HL-60 (cell line): Measurements from ENCODE around the gene ZNF200.
"Not testable (repeated sequence)": the region's sequence is repeated elsewhere in the genome, so short reads cannot be mapped to it uniquely, and the experiment has no call there.

Experiments
- DNase-seq, 2 experiments: peaks; one replicate each; pipeline ENCODE4 v3.0.0-alpha.2; 2010 to 2020; ENCODE audit warnings: low read depth in 1 of 2, low spot score in 1 of 2
- H3K27ac ChIP-seq: fragments of 250-450 bp; sonication (Bioruptor Pico); replicated peaks from 2 replicates; pipeline ENCODE4 v1.5.1; 2020; ENCODE audit warnings: mild to moderate bottlenecking, moderate library complexity
- H3K27me3 ChIP-seq: fragments of 250-450 bp; sonication (Bioruptor Pico); 2 replicates; pipeline ENCODE4 v1.5.1; 2021; ENCODE audit warnings: mild to moderate bottlenecking, moderate library complexity; ENCODE audit not compliant: insufficient read depth, poor library complexity, severe bottlenecking
- H3K4me3 ChIP-seq: replicated peaks from 2 replicates; pipeline ENCODE4 v1.5.1; 2011; ENCODE audit warnings: mild to moderate bottlenecking, control low read depth, low read length; ENCODE audit not compliant: insufficient read depth
- CTCF ChIP-seq: IDR thresholded peaks from one replicate; pipeline ENCODE4 v1.5.1; 2011; ENCODE audit warnings: low read length, control low read depth, inconsistent platforms; ENCODE audit not compliant: insufficient read depth
- GABPA ChIP-seq: IDR thresholded peaks from 2 replicates; pipeline ENCODE4 v1.6.1; 2012; ENCODE audit warnings: low read depth
- POLR2AphosphoS5 ChIP-seq: IDR thresholded peaks from 2 replicates; pipeline ENCODE4 v1.6.1; 2012; ENCODE audit warnings: low read depth
- REST ChIP-seq: IDR thresholded peaks from 2 replicates; pipeline ENCODE4 v1.6.1; 2012; ENCODE audit warnings: low read depth; ENCODE audit not compliant: insufficient replicate concordance
- SPI1 ChIP-seq: IDR thresholded peaks from 2 replicates; pipeline ENCODE4 v1.6.1; 2012; ENCODE audit warnings: low read depth, mild to moderate bottlenecking, borderline replicate concordance

ZNF200 gene

DNA sequence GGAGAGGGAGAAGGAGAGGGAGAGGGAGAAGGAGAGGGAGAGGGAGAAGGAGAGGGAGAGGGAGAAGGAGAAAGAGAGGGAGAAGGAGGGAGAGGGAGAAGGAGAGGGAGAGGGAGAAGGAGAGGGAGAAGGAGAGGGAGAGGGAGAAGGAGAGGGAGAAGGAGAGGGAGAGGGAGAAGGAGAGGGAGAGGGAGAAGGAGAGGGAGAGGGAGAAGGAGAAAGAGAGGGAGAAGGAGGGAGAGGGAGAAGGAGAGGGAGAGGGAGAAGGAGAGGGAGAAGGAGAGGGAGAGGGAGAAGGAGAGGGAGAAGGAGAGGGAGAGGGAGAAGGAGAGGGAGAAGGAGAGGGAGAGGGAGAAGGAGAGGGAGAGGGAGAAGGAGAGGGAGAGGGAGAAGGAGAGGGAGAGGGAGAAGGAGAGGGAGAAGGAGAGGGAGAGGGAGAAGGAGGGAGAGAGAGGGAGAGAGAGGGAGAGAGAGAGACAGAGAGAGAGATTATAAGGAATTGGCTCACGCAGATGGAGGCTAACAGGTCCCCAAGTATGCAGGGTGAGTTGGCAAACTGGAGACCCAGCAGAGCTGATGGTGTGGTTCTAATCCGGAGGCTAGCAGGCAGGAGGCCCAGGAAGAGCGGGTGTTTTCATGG lies 37.1 kb downstream of the ZNF200 start:
- DNase-seq, H3K4me3 ChIP-seq, H3K27ac ChIP-seq, H3K27me3 ChIP-seq: not testable (repeated sequence)

DNA sequence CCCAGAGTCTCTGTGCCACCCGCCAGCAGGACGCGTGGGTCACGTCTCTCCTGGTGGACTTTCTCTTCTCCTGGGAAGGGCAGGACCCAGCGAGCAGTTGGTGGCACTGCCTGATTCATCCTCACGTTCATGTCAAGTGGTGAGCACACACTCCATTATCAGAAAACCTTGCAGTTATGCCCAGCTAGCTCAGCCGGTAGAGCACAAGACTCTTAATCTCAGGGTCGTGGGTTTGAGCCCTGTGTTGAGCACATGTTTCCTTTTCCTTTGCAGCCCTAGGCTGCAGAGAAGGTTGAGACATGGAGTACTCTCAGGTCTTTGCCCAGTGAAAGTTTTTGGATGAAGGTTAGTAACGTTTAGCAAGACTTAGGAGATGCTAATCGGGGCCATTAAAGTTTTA lies 39.0 kb downstream of the ZNF200 start:
- TF ChIP-seq CTCF: no peak
- no peak for TF ChIP-seq SPI1
- no peak for TF ChIP-seq REST
- no peak for TF ChIP-seq GABPA
- no peak for TF ChIP-seq POLR2AphosphoS5
- Histone ChIP-seq H3K4me3 (no peak overlapping the region), H3K27me3 (peaks cover 7% of the 10 kb centered on the region), H3K27ac (no peak overlapping the region)
- DNase-seq: no peak

GRCh38 chr16:3194792-3195191 lies 40.2 kb downstream of the ZNF200 start:
- Histone ChIP-seq H3K27ac (no peak overlapping the region), H3K27me3 (peaks cover 19% of the 10 kb centered on the region), H3K4me3 (no peak overlapping the region)
- DNase-seq: no peak
- no peak for TF ChIP-seq REST
- TF ChIP-seq CTCF: no peak
- no peak for TF ChIP-seq SPI1
- no peak for TF ChIP-seq GABPA
- no peak for TF ChIP-seq POLR2AphosphoS5

DNA sequence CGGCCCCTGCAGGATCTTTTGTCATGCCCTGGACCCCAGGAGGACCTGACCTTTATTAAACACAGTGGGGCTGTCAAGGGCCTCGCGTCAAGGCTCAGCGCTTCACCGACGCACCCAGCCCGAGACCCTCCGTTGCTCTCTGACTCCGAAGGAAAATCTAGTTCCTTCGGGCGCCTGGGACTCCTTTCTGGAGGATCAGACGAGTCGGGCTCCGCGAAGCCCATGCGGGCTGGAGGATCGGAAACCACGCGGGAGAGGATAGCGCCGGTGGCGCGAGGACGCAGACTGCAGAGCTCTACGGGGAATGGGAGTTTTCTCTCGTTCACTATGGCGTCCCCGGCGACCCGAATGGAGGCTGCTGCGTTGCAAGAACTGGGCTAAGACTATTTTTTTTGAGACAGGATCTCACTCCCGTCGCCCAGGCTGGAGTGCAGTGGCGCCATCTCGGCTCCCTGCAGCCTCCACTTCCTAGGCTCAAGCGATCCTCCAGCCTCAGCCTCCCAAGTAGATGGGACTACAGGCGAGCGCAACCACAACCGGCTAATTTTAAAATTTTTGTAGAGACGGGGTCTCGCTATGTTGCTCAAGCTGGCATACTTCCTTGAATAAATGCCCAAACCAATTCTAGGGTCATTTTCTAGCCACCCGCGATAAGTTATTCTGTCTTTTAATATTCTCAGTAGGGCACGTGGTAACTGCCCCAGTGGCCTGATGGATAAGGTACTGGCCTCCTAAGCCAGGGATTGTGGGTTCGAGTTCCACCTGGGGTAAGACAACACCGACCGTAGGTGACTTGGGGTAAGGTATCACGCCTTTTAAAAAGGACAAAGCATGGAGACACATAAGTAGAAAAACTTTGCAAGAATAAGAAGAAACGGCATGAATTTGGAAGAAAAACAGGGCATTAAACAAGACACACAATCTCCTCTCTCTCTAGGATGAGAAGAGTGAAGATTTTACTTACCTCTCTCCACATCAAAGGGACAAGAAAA lies 41.4 kb downstream of the ZNF200 start:
- H3K27ac ChIP-seq: no peak overlapping the region
- peaks cover 28% of the 10 kb centered on the region for H3K27me3 ChIP-seq
- DNase-seq: no peak
- H3K4me3 ChIP-seq: no peak overlapping the region
- no peak for TF ChIP-seq CTCF
- no peak for TF ChIP-seq SPI1
- TF ChIP-seq POLR2AphosphoS5: no peak
- no peak for TF ChIP-seq REST
- no peak for TF ChIP-seq GABPA
